Measurements from ENCODE around the gene ZBED6.

DNA sequence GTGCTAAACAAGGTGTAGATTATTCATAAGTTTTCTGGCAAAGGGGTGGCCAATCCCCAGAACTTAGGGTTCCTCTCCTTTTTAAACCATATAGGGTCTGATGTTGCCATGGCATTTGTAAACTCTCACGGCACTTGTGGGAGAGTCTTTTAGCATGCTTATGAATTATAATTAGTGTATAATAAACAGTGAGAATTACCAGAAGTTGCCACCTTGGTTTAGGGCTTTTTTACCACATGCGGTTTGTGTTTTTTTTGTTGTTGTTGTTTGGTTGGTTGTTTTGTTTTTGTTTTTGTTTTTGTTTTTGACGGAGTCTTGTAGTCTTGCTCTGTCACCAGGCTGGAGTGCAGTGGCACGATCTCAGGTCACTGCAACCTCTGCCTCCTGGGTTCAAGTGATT lies 39.4 kb upstream of the ZBED6 start:
- TF ChIP-seq, protein P1, sequence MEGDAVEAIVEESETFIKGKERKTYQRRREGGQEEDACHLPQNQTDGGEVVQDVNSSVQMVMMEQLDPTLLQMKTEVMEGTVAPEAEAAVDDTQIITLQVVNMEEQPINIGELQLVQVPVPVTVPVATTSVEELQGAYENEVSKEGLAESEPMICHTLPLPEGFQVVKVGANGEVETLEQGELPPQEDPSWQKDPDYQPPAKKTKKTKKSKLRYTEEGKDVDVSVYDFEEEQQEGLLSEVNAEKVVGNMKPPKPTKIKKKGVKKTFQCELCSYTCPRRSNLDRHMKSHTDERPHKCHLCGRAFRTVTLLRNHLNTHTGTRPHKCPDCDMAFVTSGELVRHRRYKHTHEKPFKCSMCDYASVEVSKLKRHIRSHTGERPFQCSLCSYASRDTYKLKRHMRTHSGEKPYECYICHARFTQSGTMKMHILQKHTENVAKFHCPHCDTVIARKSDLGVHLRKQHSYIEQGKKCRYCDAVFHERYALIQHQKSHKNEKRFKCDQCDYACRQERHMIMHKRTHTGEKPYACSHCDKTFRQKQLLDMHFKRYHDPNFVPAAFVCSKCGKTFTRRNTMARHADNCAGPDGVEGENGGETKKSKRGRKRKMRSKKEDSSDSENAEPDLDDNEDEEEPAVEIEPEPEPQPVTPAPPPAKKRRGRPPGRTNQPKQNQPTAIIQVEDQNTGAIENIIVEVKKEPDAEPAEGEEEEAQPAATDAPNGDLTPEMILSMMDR (IDR thresholded peaks at IDR 0.05 in 8 of 11, conservative IDR thresholded peaks at IDR 0.05 in 3 of 11) = no peak
- TF ChIP-seq POLR2AphosphoS5 (IDR thresholded peaks at IDR 0.05) = no peak
- no peak for TF ChIP-seq POLR2A (IDR thresholded peaks at IDR 0.05)

Measured in spleen (tissue), 7 donors.